ENCODE data around the gene CCL4L2.
A peak's percentile ranks its signal among the peaks of the same experiment; 100 is the strongest.
"Not testable (repeated sequence)": the region's sequence is repeated elsewhere in the genome, so short reads cannot be mapped to it uniquely, and the experiment has no call there.

The CCL4L2 gene

DNA sequence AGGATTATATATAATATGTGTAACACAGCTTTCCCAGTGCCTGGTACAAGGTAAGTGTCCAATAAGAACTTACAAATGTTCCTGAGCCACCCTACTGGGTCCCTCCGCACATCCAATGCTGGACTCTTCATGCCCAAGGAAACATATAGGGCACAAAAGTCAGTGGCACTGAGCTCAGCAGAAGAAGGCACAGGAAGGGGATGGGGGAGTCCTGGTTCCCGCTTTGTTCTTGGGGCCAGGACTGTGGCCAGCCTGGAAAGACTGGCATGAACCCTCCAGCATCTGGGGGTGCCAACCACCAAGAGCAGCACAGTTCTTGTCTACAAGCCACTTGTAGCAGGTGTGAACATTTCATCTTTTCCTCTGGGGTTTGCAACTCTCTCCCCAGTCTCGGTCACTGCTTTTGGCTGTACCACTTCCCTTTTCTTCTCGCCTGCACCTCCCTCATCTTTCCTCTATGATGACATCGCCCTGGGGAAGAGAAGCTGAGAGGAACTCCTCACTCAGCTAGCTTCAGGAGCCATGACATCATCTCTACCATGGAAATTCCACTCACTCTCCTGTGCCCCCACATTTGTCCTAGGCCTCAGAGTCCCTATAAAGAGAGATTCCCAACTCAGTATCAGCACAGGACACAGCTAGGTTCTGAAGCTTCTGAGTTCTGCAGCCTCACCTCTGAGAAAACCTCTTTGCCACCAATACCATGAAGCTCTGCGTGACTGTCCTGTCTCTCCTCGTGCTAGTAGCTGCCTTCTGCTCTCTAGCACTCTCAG is at the start of gene CCL4L2:
Gene CCL4L2 (plus strand): TSS at position 625 of the 773 bp plus-strand sequence.
- peak in 1 of 2 donors; percentile 52 for DNase-seq

DNA sequence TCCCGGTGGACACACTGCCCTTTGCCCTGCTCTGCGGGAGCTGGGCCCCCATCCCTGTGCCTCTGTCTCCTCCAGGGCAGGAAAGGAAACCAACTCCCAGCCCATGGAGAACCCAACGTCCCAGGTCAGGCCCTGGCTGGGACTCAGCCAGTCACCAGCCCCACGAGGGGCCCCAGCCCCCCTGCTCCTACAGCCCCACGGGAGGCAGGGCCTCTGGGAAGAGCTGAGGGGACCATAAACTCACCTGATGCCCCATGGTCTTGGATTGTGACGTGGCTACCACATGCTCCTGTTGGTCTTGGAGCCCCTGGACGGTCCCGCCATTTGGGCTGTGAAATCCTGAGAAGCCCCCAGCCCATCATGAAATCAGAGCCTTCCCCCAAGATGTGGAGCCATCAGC is 42.0 kb upstream of the CCL4L2 start:
- not testable (repeated sequence) for DNase-seq

DNA sequence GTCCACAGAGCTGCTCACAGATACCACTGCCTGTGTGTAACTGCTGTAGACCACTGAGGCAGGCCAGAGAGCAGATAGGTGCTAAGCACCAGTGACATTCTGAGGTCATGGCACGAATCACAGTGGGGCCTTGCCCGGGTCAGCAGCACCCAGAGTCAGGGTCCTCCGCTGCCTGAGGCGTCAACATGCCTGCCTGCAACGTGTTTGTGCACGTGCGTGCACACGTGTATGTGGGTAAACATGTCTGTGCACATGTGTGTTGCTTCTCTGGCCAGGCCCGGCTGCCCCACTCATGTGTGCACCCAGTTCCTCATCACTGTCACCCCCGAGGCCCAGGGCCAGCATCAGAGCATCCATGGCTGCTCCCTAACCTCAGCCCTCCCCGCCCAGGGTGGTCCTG is 34.3 kb upstream of the CCL4L2 start, which contains the start of gene TBC1D3B:
Gene TBC1D3B (minus strand): TSS at position 101 of the 400 bp plus-strand sequence. CDS start 1,586 bp downstream, outside the sequence.
- not testable (repeated sequence) for DNase-seq

DNA sequence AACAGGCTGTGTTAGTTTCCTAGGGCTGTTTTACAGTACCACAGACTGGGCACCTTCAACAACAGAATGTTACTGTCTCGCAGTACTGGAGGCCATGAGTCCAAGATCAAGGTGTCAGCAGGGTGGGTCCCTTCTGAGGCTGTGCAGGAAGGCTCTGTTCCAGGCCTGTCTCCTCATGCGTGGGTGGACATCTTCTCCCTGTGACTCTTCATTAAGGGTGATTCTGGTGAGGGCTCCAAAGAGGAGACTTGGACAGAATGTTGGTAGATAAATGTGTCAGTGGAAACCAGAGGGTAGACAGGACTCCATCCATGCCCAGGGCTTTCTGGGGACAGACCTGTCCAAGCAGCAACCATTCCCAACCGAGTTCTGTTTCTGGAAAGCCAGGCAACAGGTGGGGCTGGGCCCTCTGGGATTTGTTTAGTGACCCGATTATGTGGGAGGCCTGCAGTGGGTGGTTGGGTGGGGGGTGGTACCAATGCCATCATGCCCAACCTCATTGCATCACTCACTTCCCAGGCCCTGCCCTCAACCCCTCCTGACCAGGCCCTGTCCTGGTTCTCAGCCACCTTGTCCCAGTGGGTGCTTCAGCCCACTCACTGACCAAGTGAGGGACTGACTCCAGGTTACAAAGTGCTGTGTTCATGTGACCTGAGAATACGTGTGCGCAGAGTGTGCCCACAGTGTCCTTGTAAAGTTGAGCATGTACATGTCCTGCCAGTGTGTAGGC is 29.3 kb upstream of the CCL4L2 start:
- not testable (repeated sequence) for DNase-seq

DNA sequence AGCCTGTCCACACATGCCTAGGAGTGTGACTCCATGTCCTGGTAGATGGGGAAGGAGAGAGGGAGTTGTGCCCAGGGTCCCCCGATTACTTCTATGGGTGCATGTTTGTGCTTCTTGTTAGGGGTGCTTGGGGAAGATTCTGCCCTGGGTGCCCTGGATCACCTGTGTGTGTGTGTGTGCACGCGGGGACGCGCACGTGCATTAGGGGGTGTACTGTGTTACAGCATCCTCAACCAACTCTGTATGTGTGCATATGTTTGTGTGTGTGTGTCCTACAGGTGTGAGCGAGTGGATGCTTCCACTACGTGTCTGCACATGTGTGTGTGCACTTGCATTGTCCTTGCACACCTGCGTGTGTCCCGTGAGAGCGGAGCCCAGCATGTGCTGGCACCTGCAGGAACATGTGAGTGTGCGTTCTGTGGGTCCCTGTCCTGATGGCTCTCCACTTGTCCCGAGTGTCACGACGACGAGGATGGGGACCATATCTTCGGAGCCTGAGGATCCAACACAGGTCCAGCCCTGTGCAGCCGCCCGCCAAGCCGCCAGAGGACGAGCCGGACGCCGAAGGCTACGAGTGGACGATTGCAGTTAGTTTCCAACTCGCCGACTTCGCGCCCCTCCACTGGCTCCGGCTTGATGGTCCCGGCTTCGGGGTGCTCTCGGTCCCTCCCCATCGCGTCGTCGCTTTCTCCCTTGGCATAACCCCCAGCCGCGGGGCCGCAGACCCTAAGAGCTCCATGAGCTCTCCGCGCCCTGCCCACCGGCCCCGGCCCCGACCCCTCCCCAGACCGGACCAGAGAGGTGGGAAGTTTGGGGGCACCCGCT is 28.5 kb upstream of the CCL4L2 start:
- DNase-seq: no peak

DNA sequence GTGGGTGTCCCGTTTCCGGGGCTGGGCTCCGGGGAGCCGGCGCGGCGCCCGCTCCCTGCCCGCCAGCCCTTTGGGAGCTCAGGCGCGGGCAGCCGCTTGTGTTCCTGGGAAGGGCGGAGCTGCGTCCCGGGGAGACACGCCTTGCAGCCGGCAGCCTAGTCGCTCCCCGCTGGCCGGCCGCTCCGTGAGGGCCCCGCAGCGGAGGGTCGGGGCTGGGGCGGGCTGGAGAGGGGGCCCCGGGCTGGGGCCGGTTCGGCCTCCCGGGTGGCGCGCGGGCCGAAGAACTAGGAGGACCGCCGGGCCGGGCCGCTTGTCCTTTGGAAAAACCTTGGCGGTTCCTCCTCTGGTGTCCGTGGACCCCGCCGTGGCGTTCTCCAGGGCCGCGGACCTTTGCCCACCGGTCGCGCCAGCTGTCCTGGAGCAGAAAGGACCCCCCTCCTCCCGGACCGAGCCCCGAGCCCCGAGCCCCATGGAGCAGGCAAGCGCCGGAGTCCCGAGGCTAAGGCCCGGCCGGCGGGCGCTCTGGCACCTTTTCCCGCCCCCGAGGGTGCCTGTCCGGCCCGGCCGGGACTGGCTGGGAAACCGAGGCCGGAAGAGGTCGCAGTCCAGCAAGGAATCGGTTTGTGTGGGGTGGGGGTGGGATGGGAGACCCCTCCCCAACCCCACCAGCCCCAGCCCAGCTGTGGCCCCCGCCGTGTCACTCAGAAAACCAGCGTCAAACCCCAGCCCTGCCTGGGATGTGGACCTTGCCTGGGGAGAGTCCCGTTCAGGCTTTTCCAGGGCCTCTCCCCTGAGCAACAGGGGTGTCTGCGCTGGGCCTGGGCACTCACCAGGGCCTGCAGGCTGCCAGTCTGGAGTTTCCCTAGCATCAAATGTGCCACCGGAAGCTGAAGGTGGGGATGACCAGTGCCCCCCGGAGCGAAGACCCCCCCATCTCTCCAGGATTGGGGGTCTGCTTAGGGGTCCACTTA is 27.6 kb upstream of the CCL4L2 start:
- DNase-seq: no peak

DNA sequence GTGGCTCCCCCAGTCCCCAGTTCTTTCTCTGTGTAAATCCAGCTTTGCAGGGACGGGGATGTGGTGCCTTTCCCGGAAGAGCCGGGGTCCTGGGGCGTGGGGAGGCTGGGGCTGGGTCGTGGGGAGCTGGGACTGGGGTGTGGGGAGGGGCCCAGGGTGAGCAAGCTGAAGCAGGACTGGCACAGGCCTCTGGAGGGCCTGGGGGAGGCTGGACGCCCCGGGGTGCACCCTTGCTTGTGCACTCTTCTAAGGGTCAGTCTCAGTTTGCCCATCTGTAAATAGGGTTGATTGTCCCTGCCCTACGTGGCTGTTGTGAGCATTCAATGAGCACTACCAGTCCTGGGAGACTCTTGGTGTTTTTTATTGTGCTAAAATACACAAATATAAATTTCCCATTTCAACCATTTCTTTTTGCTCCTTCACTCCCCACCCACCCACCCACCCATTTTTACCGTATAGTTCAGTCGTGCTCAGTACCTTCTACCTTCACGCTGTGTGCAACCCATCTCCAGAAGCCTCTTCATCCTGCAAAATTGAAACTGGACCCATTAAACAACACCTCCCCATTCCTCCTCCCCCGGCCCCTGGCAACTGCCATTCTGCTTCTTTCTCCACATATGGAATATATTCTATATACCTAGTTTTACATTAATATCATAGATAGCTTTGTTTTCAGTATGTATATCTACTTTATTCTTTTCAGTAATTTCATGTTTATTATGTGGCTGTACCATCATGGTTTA is 26.7 kb upstream of the CCL4L2 start:
- no peak for DNase-seq

DNA sequence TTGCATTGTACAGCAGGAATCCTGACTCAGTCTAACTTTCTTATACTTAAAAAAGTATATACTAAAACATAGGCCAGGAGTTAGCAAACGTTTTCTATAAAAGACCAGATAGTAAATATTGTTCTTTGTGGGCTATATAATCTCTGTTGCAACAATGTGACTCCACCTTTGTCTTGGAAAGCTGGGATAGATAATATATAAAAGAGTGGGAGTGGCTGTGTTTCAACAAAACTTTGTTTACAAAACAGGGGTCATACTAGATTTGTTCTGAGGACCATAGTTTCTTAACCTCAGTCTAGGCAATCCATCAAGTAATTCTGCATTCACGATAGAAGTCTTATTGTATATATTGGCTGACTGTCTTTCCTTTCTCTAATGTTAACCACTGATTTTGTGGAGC is 25.4 kb upstream of the CCL4L2 start:
- no peak for DNase-seq

DNA sequence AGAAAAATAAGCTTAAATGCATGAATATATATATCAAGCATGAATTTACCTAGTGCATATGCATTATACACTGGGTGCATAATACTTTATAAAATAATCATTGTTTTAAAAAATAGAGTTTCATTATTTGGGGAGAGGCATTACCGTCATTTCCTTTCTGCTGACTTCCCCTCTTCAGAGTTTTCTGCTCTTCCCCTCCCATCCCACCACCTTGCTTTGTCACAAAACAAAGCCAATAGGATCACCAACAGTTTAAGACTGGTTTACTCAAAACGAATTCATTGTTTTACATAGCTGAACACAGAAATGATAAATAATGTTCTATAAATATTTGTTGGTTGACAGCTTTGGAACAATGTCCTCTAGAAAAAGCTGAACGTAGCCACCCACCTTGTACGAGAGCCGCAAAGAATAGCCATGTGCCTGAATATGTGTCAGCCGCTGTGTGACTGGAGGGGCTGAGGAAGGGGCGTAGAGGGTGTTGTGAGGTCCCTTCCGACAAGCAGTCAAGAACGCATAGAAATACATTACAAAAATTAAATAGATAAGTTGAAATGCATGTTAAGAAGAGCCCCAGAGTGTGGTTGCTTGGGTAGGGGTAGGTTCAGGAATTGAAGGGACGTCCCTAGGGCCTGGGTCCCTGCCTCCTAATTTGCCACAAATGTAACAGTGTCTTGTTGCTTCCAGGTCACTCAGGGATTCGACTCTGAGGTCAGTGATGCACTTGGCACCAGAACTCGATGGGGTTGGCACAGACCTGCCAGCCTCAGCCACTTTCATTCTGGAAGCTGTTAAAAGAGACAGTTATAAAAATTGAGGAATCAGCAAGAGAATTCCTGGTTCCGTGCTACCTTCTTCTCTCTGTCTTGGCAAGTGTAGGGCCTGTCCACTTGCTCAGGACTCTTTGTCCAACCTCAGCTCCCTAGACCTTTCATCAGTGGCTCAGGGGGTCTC is 23.8 kb upstream of the CCL4L2 start:
- peak in 1 of 2 donors; percentile 29 for DNase-seq

DNA sequence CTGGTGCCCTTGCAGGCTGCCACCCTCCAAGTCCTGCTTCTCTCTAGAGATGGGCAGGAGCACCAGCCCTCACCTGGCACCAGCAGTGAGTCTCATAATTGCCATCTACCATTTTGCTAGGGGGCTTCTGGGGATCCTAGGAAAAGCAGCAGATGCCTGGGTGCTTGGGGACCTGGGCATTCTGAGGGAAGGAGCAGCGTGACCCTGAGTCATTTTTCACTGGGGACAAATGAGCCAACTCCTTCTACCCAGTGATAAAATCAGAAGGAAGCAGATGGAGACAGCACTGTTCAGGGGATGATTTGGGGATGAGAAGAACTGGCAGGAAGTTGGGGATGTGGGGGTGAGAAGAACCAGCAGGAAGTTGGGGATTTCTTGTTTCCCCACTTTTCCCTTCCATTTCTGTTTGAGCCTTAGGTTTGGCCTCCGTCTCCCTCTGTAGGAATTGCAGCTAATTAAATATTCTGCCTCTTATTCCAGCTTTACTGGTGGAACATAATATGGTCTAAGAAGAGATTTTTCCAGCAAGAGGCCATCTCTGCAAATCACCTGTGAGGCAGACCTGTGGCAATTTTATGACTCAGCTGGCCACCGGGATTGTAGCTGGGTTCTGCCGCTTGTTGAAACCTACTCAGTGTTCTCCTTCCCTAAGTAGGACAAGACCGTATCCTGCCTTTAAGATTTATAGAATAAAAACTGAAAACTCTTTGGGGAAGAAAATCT is 22.8 kb upstream of the CCL4L2 start:
- peak in 1 of 2 donors; percentile 53 for DNase-seq

DNA sequence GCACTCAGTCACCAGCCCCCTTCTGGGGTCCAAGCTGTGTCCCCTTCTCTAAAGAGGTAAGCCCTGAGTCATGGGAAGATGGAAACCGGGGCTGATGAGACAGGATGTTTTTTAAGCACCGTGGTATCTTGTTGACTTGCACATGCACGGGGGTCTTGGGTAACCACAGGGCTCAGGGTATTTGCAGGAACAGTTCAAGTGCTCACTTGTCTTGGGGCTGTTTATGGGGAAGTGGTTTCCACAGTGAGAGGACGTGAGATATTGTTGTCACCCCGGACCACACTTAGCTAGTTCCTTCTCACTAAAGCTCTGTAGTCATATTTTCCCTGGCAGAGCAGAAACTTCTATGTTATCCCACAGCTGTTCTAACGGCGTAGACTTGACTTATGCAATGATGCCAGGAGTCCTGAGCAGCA is 22.0 kb upstream of the CCL4L2 start:
- DNase-seq: peak in 1 of 2 donors; percentile 92

DNA sequence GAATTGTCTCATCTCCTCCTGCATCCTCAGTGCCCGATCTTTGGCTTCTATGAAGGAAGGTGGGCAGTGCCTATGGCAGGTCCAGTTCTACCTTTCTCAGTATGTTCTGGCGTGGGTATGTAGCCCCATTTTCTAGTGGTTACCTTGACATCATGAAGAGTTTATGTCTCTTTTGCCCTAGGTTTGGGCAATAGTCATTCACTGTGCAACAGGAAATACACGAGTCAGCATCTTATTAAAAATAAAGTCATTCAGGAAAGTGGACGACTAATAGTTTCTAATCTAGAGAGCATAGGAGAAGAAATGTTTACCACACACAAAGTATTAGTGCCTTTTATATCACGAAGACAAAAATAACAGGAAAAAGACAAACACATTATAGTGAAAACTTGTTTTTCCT is 20.9 kb upstream of the CCL4L2 start:
- DNase-seq: not testable (repeated sequence)

DNA sequence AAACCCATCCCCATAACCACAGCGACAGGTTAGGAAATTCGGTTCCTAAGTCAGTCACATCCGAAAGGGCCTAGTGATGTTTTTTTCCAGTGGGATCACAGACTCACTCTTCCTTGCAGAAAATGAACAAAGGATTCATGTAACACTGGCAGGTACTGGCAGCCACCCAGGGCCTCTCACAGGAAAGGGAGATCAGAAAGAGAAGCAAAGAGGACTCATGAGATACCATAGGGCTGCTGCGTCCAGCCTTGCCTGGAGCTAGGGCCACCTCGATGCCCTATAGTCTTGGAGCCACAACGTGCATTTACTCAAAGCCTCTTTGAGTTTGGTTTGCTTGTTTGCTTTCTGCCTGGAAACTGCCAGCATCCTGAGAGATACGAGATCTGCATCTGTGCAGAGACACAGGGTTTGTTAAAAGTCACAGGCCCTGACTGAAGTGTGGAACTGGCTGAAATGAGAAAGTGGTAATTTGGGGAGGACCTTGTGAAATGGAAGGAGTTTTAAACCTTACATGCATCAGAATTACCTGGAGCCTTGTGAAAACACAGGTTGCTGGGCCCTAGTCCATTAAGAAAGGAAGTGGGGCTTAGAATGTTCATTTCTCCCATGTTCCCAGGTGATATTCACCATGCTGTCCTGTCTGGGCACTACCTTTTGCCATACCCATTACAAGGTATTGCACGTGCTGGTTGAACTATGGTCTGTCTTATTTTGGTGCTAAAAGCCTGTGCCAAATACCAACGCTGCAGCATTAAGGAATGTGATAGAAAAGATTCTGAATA is 20.1 kb upstream of the CCL4L2 start:
- DNase-seq: not testable (repeated sequence)

DNA sequence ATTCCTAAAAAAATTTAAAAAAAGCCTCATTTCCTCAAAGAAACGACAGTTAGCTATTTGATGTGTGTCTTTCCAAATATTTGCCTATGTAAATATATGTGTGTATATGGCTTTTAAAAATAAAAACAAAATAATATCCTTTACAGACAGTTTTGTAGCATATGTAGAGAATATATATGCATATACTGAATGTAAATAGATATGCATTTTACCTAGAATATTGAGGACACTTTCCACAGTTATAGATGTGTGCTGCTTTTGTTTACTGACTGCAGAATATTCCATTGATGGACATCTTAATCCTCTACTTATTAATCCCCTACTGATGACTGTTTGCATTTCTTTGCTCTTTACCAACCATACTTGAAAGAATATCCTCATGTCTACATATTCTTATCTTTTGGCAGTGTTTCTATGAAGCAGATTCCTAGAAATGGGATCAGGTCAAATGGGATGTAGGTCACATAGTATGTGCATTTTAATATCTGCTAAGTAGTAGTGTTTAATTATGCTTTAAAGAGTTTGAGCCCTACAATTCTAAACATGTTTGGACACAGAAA is 17.6 kb upstream of the CCL4L2 start:
- DNase-seq: no peak

DNA sequence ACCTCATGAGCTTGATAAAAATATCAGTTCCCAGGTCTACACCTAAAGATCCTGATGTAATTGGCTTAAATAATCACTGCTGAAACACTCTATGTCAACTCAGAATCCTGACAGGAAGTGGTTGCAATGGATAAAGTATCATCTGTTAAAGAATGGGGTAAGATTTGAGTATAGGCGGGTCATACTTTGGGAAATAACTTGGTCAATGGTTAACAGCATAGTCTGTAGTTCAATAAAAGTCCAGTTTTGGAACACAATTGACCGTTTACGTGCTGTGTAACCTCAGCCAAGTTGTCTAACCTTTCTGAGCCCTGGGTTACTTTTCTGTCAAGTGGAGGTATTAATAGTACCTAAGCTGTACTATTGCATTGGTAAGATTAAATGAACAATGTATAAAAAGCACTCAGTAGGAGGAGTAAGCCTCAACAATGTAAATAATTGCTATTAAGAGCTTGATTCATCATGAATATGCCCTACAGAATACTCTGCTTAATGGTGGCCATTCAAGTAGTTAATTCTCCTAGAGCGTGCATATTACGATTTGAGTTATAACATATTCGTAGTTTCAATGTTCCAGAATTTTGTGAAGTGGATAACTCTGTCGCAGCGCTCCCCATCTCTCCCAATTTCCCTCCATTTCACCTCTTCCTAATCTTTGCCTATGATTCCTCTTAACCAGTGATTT is 16.6 kb upstream of the CCL4L2 start:
- DNase-seq: not testable (repeated sequence)

DNA sequence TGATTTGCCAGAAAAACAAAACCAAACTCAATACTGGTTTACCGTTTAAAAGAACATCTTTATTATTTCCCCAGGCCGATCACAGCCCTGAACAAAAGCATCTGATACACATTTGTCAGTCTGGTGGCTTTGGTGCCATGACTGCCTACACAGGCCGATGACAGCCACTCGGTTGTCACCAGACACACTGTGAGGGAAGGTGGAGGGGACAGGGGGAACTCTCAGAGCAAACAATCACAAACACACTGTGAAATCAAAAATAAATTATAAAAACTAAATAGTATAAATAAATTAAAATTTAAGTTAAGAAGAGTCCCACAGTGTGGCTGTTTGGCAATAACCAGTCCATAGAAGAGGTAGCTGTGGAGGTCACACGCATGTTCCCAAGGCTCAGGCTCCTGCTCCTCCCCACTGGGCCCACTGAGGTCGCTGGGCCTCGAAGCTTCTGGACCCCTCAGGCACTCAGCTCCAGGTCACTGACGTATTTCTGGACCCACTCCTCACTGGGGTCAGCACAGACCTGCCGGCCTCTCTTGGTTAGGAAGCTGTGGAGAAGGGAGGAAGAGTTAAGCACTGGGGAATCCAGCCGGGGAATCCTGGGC is 15.9 kb upstream of the CCL4L2 start:
- DNase-seq: not testable (repeated sequence)
